Measurements from ENCODE around the gene AIMP1.

AIMP1 gene

DNA sequence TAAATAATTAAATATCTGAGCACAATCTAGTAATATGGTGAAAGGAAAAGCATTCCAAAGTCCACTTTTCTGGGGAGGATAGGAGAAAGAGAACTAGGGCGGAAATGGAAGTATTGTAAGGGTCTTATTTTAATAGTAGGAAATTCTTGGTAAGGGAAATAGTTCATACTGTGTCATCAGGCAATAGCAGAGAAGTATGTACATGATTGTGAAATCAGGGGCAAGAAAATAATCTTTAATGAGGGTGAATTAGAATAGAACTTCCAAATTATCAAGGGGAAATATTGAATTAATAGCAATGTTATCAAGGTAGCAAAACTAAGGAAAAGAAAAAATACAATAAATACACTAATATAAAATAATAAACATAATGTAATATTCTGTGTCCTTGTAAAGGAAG, 37.4 kb downstream of the AIMP1 start:
- FAIRE-seq (no peak), DNase-seq (ENCODE audit: insufficient read length, low spot score) (no peak)
- TF ChIP-seq CTCF (IDR thresholded peaks at IDR 0.05; ENCODE audit: insufficient read depth, missing control alignments) = no peak

- FAIRE-seq = no peak
- no peak for DNase-seq (ENCODE audit: insufficient read length, low spot score)
- no peak for TF ChIP-seq CTCF (IDR thresholded peaks at IDR 0.05; ENCODE audit: insufficient read depth, missing control alignments)
Measured at GRCh38 chr4:106355193-106355592, 38.8 kb downstream of the AIMP1 start.

GRCh38 chr4:106358899-106359298, 42.5 kb downstream of the AIMP1 start:
- no peak for TF ChIP-seq CTCF (IDR thresholded peaks at IDR 0.05; ENCODE audit: insufficient read depth, missing control alignments)
- no peak for FAIRE-seq
- DNase-seq (ENCODE audit: insufficient read length, low spot score) = no peak

GRCh38 chr4:106362086-106362825, 45.9 kb downstream of the AIMP1 start:
- FAIRE-seq (no peak), DNase-seq (ENCODE audit: insufficient read length, low spot score) (no peak)
- no peak for TF ChIP-seq CTCF (IDR thresholded peaks at IDR 0.05; ENCODE audit: insufficient read depth, missing control alignments)

DNA sequence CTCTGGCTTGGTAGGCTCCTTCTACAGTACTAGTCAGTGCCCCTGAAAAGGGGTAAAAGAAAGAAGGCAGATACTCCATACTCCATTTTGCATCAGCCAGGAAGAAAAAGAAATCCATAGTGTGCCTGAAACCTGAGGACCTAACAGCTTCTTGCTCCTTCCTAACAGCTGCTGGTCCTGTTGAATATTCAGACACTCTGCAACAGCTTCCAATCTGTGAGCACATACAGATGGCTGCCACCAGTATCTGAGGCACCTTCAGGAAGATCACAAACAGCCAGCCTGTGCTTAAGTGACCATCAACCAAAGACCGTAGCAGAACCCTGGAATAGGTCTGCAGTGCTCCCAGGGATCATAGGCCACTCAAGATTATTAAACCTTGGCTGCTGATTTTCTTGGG, 47.9 kb downstream of the AIMP1 start:
- no peak for FAIRE-seq
- DNase-seq (ENCODE audit: insufficient read length, low spot score) = no peak
- TF ChIP-seq CTCF (IDR thresholded peaks at IDR 0.05; ENCODE audit: insufficient read depth, missing control alignments) = no peak

- TF ChIP-seq CTCF (IDR thresholded peaks at IDR 0.05; ENCODE audit: insufficient read depth, missing control alignments) = no peak
- FAIRE-seq (no peak), DNase-seq (ENCODE audit: insufficient read length, low spot score) (no peak)
Measured at GRCh38 chr4:106365613-106366012, 49.3 kb downstream of the AIMP1 start.

GRCh38 chr4:106366026-106366425, 49.7 kb downstream of the AIMP1 start:
- DNase-seq (ENCODE audit: insufficient read length, low spot score) (no peak), FAIRE-seq (no peak)
- TF ChIP-seq CTCF (IDR thresholded peaks at IDR 0.05; ENCODE audit: insufficient read depth, missing control alignments) = no peak
